Small intestine (tissue), 7 donors: ENCODE measurements around the gene SEMA4D. TPM values are rescaled to one million over a fixed set of nuclear protein-coding genes. Genes with fewer than 3 reads are reported as not detected.

Experiments
- DNase-seq, 2 donors: peaks; one replicate each; pipeline versions ENCODE4 v3.0.0 to v3.0.0-alpha.2; 2013
- FAIRE-seq: peaks from 2 replicates; lab custom pipeline; 2012; peaks lifted over from hg19 to GRCh38; lab: Jason Lieb, UNC
- H3K27ac ChIP-seq, 3 donors: one replicate each; pipeline ENCODE4 v1.5.1; 2013; ENCODE audit warnings: low read length in 2 of 3, mild to moderate bottlenecking in 2 of 3, control low read depth in 1 of 3, inconsistent platforms in 1 of 3, low read depth in 1 of 3, moderate library complexity in 1 of 3
- H3K27me3 ChIP-seq, 3 donors: one replicate each; pipeline ENCODE4 v1.6.1; 2013; ENCODE audit warnings: low read length in 3 of 3, inconsistent platforms in 1 of 3; ENCODE audit not compliant: control insufficient read depth in 3 of 3, insufficient read depth in 3 of 3
- H3K36me3 ChIP-seq, 3 donors: one replicate each; pipeline ENCODE4 v1.6.1; 2013; ENCODE audit warnings: low read length in 3 of 3, inconsistent platforms in 1 of 3, low read depth in 1 of 3, mild to moderate bottlenecking in 1 of 3, moderate library complexity in 1 of 3; ENCODE audit not compliant: control insufficient read depth in 3 of 3, insufficient read depth in 2 of 3
- H3K4me1 ChIP-seq, 3 donors: one replicate each; pipeline ENCODE4 v1.6.1; 2013; ENCODE audit warnings: low read length in 2 of 3, inconsistent platforms in 1 of 3, low read depth in 1 of 3, mild to moderate bottlenecking in 1 of 3, moderate library complexity in 1 of 3; ENCODE audit not compliant: control insufficient read depth in 3 of 3, insufficient read depth in 2 of 3
- H3K4me3 ChIP-seq, 3 donors: one replicate each; pipeline ENCODE4 v1.5.1; 2013; ENCODE audit warnings: low read length in 3 of 3, control low read depth in 1 of 3, inconsistent platforms in 1 of 3, low read depth in 1 of 3, mild to moderate bottlenecking in 1 of 3, moderate library complexity in 1 of 3
- H3K9me3 ChIP-seq, 2 donors: one replicate each; pipeline ENCODE4 v1.6.1; 2013; ENCODE audit warnings: low read depth in 1 of 2, low read length in 1 of 2; ENCODE audit not compliant: control insufficient read depth in 2 of 2, insufficient read depth in 1 of 2
- WGBS, 3 donors: extraction: QIAGEN DNeasy Blood & Tissue Kit; methylation state at CpG; one replicate each; pipeline ENCODE4 v1.1.7; 2013; 5-methylcytosine and 5-hydroxymethylcytosine counted together
- polyA plus RNA-seq, 4 donors: library from polyadenylated mRNA; stranded (reverse) in 3 of 4; unstranded in 1 of 4; fragments of 200-250 nt in 3 of 4; fragments of 120-200 nt in 1 of 4; gene quantifications; one replicate each; pipeline versions ENCODE4 v1.2.1 to v1.2.3, GENCODE V29; 2013
- donor health status: healthy with polysubstance abuse.
- donor health status: control.
- donor health status: control.
- donor health status: Bipolar disorder and iron deficiency.
- donor health status: healthy.

Gene SEMA4D
- polyA plus RNA-seq, 4 donors, result 0.67 to 29.7 (median 6.7) TPM

GRCh38 chr9:89440046-89440445, 57.9 kb downstream of the SEMA4D start:
- H3K4me3 ChIP-seq, result no peak overlapping the region
- H3K4me1 ChIP-seq, result peaks cover 0 to 7% (median 1%) of the 10 kb centered on the region in 3 donors
- FAIRE-seq (no peak), DNase-seq (no peak)
- H3K27ac ChIP-seq, result peak overlapping the region in 1 of 3 donors; percentile 18
- H3K9me3 ChIP-seq, result no peaks in the 10 kb centered on the region
- H3K36me3 ChIP-seq, result peaks cover 0 to 32% (median 0%) of the 10 kb centered on the region in 3 donors
- WGBS, 3 donors, result 76 to 88% (median 79%) methylated on average over 7 to 8 of the region's 8 CpGs
- H3K27me3 ChIP-seq, result no peaks in the 10 kb centered on the region

DNA sequence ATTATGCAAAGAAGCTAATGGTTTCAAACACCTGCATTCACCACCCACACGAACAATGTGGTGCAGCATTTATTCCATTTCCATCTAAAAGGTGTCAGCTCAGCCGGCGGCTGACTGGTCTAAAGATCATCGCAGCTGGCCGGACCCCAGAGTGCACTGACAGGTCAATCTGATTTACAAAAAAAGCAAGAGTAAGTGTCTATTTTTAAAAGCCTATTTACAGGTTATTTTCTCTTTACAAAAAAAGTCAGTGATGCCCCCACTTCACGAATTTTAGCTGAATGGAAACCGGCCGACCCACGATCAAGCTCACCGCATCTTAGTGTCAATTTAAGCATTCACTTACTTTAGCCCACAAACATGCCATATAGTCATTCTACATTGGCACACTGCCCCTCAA, 58.3 kb downstream of the SEMA4D start:
- FAIRE-seq (no peak), DNase-seq (no peak)
- Histone ChIP-seq H3K9me3 (no peaks in the 10 kb centered on the region), H3K4me3 (no peak overlapping the region), H3K36me3 (peaks cover 0 to 30% (median 0%) of the 10 kb centered on the region in 3 donors), H3K4me1 (peaks cover 0 to 9% (median 5%) of the 10 kb centered on the region in 3 donors), H3K27ac (no peak overlapping the region), H3K27me3 (no peaks in the 10 kb centered on the region)
- 86 to 92% (median 86%) methylated on average over 10 of the region's 10 CpGs for WGBS, 3 donors

DNA sequence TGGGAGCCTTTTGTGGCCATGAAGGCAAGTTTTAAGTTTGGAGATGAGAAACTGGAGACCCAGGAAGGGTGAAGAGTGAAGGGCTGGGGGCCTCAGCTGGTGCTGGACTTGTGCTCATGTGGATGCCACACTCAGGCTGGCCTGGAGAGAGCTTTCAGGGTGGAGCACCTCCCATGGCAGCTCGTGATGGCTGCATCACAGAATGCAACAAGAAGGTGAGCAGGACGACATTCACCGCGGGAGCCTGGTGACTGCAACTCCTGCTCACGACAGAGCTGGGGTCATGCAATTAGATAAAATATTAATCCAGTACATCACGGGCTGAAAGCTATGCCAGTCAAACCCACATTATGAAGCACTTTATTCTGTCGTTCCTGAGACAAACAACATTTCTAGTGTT, 59.7 kb downstream of the SEMA4D start:
- no peaks in the 10 kb centered on the region for H3K27me3 ChIP-seq
- H3K36me3 ChIP-seq, result peaks cover 0 to 36% (median 0%) of the 10 kb centered on the region in 3 donors
- 83 to 89% (median 88%) methylated on average over 7 of the region's 7 CpGs for WGBS, 3 donors
- no peak overlapping the region for H3K27ac ChIP-seq
- H3K4me1 ChIP-seq, result peaks cover 0 to 9% (median 5%) of the 10 kb centered on the region in 3 donors
- no peak for FAIRE-seq
- H3K4me3 ChIP-seq, result no peak overlapping the region
- DNase-seq, result no peak
- H3K9me3 ChIP-seq, result no peaks in the 10 kb centered on the region

DNA sequence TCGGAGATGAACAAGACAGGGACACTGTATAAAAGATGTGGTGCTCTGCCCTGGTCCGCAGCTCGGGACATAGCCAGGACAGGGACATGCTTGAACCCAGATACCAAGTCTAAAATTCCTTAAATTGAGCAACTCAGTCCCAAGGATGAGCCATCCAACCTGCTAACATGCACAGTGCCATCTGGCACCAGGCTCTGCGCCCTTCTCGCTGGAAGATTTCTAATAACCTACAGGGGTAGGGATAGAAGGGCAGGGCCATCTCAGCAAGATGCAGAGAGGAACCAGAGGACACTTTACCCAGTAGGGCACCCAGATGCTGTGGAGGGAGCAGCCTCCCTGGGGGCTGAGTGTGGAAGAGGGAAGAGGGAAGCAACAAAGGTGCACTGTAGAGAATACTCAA, 60.1 kb downstream of the SEMA4D start:
- H3K9me3 ChIP-seq, result no peaks in the 10 kb centered on the region
- peaks cover 0 to 35% (median 0%) of the 10 kb centered on the region in 3 donors for H3K36me3 ChIP-seq
- 46 to 75% (median 66%) methylated on average over 5 of the region's 5 CpGs for WGBS, 3 donors
- no peak for DNase-seq
- peak overlapping the region in 1 of 3 donors; percentile 16 for H3K27ac ChIP-seq
- no peak overlapping the region for H3K4me3 ChIP-seq
- H3K27me3 ChIP-seq, result no peaks in the 10 kb centered on the region
- H3K4me1 ChIP-seq, result peaks cover 0 to 9% (median 5%) of the 10 kb centered on the region in 3 donors
- FAIRE-seq, result no peak

GRCh38 chr9:89436963-89437625, 60.8 kb downstream of the SEMA4D start:
- WGBS, 3 donors, result 15 to 48% (median 26%) methylated on average over 17 of the region's 17 CpGs
- Histone ChIP-seq H3K4me3 (no peak overlapping the region), H3K4me1 (peaks cover 0 to 9% (median 5%) of the 10 kb centered on the region in 3 donors), H3K27ac (peak overlapping the region in 1 of 3 donors; percentile 19), H3K27me3 (no peaks in the 10 kb centered on the region), H3K36me3 (peaks cover 0 to 32% (median 0%) of the 10 kb centered on the region in 3 donors), H3K9me3 (no peaks in the 10 kb centered on the region)
- no peak for FAIRE-seq
- DNase-seq, result peak; percentile 47 to 78

DNA sequence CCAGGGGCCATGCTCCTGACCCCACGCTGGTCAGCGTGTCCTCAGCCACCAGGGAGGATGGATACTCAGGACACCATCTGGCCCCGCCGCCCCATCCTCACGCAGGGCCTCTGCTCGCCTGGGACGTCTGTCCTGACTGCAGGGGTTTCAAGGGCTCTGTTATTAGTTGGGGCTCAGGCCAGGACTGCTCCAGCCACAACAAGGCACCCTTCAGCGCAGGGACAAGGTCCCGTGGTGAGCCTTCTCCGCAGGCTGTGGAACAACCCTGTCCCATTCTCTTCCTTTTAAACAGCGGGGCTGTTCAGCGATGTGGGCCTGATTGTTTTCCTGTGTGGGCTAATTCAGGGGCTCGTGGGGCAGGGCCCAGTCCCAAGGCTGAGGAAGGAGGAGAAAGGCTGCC, 61.6 kb downstream of the SEMA4D start:
- FAIRE-seq (no peak), DNase-seq (no peak)
- peaks cover 0 to 24% (median 0%) of the 10 kb centered on the region in 3 donors for H3K36me3 ChIP-seq
- 78 to 90% (median 82%) methylated on average over 13 of the region's 13 CpGs for WGBS, 3 donors
- H3K4me3 ChIP-seq, result no peak overlapping the region
- H3K27ac ChIP-seq, result no peak overlapping the region
- no peaks in the 10 kb centered on the region for H3K27me3 ChIP-seq
- no peaks in the 10 kb centered on the region for H3K9me3 ChIP-seq
- peaks cover 0 to 9% (median 5%) of the 10 kb centered on the region in 3 donors for H3K4me1 ChIP-seq

- peaks cover 3 to 9% (median 5%) of the 10 kb centered on the region in 3 donors for H3K4me1 ChIP-seq
- H3K27ac ChIP-seq, result peak overlapping the region in 1 of 3 donors; percentile 40
- WGBS, 3 donors, result 32 to 56% (median 36%) methylated on average over 11 of the region's 11 CpGs
Observed at GRCh38 chr9:89435071-89435823, 62.7 kb downstream of the SEMA4D start.

DNA sequence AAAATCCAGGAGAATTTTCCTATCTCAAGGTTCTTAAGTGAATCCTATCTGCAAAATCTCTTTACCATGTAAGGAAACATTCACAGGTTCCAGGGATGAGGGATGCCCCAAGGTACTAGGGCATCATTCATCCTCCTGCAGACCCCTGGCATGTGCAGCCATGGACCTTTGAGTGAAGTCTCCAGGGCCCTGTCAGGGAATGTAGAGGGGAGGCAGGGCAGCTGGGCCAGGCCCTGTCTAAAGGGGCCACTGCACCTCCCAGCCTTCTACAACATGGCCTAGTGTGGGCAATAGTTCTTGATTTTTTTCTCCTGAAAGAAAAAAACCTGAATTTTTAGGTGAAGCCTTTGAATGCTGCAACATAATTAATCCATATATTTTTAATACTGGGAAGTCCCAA, 63.3 kb downstream of the SEMA4D start:
- DNase-seq (no peak), FAIRE-seq (no peak)

More at GRCh38 chr9:89435071-89435823, 62.7 kb downstream of the SEMA4D start:
- H3K27me3 ChIP-seq, result no peaks in the 10 kb centered on the region
- H3K36me3 ChIP-seq, result peaks cover 0 to 22% (median 0%) of the 10 kb centered on the region in 3 donors
- FAIRE-seq (no peak), DNase-seq (peak; percentile 81 to 95)
- no peaks in the 10 kb centered on the region for H3K9me3 ChIP-seq
- H3K4me3 ChIP-seq, result no peak overlapping the region

More for the DNA sequence above, 63.3 kb downstream of the SEMA4D start:
- Histone ChIP-seq H3K27ac (no peak overlapping the region), H3K9me3 (no peaks in the 10 kb centered on the region), H3K27me3 (no peaks in the 10 kb centered on the region), H3K4me1 (peaks cover 4 to 9% (median 5%) of the 10 kb centered on the region in 3 donors), H3K4me3 (no peak overlapping the region), H3K36me3 (peaks cover 0 to 19% (median 0%) of the 10 kb centered on the region in 3 donors)
